ENCODE measurements around the gene TMEM150A.
A peak's percentile ranks its signal among the peaks of the same experiment; 100 is the strongest.
"Not testable (repeated sequence)": the region's sequence is repeated elsewhere in the genome, so short reads cannot be mapped to it uniquely, and the experiment has no call there.

The TMEM150A gene, protein sequence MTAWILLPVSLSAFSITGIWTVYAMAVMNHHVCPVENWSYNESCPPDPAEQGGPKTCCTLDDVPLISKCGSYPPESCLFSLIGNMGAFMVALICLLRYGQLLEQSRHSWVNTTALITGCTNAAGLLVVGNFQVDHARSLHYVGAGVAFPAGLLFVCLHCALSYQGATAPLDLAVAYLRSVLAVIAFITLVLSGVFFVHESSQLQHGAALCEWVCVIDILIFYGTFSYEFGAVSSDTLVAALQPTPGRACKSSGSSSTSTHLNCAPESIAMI

DNA sequence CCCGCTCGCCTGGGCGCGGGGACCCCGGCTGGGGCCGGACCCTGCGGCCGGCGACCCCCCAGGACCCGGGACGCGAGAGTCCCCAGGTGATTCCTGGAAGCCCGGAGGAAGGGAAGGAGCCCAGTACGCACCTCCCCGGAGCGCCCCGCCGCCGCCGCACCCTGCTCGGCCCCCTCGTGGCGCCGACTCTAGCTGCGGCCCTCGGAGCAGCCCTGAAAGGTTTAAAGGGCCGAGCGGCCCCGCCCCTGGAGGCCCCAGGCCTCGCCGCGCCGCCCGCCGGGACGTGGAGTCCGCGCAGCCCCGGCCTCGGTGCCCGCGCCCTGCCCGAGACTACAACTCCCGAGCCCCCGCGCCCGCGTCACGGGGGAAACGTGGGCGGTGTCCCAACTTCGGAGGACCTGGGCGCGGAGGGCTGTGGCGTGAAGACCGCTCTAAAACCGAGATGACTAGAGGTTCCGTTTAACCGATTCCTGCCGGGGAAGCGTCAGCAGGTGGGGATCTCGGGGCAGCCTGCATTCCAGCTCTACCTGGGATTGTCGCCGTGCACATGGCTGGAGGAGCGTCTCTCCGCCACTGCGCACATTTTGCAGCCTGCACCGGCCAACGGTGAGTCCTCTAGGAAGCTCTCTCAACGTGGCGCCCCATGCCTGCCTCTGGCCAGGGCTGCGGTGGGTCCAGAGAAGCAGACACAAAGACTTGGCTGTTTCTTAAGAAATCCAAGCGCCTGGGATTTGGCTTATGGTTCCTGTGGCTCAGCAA is at the start of gene TMEM150A:
TMEM150A (minus strand) TSS at position 223 of the 759 bp plus-strand sequence. CDS start 750 bp downstream, outside the sequence.
- peak; percentile 89 to 90 for DNase-seq

DNA sequence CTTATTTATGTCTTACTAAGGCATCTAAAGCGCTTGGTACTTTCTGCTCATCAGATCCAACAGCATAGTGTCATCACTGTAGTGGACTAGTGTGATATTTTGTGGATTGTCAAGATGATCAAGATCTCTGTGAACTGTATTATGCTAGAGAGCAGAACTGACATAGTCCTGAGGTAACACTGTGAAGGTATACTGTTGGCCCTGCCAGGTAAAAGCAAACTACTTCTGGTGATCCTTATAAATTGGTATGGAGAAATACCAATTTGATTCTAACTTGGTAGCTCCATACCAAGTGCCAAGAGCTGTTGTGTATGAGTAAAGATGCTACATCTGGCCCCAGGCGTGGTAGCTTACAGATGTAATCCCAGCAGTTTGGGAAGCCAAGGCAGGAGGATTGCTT is 49.6 kb upstream of the TMEM150A start:
- DNase-seq, result no peak

DNA sequence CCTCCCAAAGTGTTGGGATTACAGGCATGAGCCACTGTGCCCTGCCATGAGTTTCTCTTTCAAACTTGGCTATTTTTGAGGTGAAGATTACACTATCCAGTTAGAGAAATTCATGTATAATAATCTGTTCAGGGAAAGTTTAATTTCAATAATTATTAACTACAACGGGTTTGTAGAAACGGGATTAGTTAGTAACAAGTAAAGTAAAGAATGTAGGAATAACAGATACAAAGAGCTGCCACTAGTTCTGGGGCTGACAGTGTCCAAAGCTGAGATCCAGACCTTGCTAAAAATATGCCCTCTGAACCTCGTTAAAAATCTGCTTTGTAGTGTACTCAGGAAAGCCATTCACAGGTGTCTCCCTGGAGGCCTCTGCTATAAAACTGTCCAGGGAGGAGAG is 48.6 kb upstream of the TMEM150A start:
- DNase-seq, result no peak

DNA sequence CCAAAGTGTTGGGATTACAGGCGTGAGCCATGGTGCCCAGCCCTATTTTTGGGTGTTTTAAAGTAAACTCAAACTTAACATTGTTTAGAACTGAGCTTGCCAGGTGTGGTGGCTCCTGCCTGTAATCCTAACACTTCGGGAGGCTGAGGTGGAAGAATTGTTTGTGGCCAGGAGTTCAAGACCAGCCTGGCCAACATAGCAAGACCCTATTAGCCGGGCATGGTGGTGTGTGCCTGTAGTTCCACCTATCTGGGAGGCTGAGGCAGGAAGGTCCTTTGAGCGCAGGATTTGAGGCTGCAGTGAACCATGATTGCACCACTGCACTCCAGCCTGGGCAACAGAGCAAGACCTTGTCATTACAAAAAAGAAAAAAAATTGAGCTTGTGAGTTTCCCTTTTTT is 48.0 kb upstream of the TMEM150A start:
- no peak for DNase-seq

DNA sequence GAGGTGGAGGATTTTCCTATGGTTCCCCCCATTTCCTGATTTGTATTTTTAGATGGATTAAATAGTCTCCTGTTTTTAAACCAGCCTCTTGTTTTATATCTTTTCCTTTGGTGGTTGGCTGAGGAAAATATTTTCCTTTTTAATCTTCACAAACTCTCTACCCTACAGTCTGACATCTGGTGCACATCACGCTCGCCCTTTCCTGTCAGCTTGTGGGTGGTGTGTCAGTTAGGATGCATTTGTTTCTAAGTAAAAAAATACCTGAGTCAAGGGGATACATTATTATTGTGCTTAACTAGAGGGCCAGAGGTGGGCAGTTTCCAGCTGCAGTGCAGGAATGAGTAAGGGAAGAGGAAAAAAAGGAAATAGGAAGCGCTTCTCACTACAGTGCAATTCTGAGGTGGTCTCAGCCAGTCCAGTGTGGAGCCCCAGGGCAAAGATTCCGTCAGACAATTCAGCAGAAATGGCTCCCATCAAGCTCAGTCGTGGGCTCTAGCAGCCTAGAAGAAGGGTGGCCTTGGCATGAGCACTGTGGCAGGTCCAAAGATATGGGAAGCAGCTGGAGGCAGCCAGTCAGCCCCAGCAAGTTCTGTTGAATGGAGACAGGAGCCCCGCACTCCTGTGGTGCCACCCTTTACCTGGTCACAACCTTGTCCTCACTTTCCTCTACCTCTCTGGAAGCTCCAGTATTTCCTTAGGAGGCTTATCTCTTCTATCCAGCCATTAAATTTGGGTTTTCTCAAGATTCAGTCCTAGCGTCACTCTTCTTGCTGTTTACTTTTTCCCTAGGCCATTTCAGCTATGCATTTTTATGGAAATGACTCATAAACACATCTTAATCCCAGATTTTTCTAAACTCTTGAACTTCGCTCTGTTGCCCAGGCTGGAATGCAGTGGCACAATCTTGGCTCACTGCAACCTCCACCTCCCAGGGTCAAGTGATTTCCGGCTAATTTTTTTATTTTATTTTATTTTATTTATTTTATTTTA is 47.0 kb upstream of the TMEM150A start:
- DNase-seq, result no peak

DNA sequence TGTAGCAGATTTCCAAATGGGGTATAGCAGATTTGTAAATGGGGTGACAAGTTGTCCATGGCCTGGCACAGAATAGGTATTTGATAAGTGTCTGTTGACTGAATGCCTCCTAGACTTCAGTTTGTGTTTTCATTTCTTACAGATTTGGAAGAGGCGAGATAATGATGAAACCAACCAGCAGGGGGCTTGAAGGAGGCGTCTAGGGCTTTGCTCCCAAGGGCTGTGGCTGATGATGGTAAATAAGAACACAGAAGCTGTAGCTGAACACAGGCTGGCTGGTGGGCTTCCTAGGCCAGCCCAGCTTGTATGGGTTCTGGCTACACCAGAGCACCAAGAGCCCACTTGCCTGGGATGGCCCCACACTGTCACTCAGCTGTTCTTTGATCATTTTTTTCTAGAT is 46.1 kb upstream of the TMEM150A start:
- peak in 1 of 2 donors; percentile 19 for DNase-seq

DNA sequence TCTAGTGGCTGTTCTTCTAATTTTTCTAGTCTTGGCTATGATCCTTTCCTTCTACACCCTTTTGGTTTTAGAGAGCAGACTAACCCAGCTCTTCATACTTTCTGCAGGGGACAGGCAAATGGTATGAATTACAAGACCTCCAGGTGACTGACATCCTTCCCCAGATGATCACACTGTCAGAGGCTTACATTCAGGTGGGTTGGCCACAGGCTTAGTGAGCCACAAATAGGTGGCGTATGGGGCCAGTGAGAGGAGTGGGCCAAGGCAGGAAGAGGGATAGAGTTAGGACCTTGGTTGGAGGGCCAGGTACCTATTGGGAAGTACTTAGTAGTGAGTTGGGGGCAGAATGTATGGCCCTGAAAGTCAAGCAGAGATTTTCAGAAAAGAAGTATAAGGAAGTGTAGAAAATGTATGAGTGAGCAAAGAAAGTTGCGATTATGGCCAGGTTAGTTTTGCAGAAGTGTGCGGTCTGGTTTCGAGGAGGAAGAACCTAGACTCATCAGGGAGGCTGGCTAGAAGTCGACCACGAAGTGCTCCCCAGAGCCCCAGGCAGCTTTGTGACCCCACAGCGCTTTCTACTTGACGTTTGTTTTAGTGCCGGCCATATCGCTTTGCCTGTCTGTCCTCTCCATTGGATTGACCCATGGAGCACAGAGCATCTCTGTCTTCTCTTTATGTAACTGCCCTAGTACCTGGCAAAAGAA is 45.5 kb upstream of the TMEM150A start:
- DNase-seq, result peak in 1 of 2 donors; percentile 35

DNA sequence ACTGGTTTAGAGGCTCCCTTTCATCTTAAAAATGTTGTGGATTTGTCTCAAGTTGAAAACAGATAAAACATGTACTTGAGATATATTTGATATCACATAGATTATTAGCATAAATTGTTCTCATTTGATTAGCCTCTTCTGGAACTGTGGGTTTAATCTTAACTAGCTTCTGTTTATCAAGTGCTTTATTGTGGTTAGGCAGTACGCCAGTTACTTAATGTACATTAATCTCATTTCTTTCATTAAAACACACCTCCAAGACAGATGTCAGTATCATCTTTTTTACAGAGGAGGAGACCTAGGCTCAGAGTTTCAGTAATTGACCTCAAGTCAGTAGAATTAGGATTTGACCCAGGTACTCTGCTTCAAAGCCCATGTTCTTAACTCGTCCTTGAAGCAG is 43.7 kb upstream of the TMEM150A start:
- no peak for DNase-seq

DNA sequence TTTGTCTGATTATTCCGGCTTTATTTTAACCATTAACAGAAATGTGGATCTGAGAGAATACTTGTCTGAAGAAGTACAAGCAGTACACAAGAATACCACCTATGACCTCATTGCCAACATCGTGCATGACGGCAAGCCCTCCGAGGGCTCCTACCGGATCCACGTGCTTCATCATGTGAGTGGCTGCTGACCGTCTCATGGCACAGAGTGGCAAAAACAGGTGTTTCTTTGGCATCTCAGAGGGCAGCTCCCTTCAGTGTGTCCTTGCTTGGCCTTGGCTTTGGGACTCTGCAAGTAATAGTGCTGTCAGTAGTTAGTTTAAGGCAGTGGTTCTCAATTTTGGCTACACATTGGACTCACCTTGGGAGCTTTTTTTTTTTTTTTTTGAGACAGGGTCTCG is 42.4 kb upstream of the TMEM150A start:
- DNase-seq, result no peak

DNA sequence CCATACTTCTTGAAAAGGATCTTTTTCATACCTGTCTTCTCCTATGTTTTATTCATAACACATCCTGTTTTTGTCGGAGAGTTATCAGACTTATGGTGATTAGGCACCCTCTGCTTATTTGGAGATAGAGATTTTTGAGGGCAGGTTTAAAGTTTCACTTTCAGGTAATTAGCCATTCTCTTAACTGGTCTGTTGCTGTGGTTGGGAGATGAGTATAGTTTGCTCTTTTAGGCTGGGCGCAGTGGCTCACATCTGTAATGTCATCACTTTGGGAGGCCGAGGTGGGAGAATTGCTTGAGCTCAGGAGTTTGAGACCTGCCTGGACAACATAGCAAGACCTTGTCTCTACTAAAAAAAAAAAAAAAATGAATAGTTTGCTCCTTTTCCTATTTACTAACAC is 40.2 kb upstream of the TMEM150A start:
- peak in 1 of 2 donors; percentile 23 for DNase-seq

DNA sequence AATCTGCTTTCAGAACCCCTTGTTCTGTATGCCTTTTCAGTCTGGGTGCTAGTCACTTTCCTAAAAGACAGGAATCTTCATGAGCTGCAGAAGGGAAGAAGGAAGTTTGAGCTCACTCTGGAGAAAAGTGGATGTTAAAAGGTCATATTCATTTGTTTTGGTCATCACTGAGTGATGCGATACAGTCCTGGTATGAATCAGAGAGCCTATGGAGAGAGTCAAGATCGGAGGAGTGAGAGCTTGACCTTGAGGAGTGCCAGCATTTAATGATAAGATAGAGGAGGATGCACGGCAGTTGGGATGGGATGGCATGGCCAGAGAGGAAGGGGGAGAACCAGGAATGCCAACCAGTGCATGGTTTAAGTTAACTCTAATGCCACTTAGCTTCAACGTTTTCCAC is 33.1 kb upstream of the TMEM150A start:
- DNase-seq, result no peak

DNA sequence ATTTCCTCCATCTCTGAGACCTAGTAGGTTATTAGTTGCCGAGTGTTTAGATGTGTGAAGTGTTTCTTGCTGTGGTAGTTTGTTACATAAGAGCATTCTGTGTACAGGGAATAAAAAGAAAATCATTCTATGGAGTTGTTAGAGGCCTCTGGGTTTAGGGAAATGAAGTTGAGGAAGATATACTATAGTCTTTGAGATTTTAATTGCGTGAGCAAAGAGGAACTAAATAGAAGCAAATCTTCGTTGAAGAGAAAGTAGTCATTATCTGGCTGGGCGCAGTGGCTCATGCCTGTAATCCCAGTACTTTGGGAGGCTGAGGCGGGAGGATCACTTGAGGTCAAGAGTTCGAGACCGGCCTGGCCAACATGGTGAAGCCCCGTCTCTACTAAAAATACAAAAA is 32.5 kb upstream of the TMEM150A start:
- DNase-seq, result no peak

DNA sequence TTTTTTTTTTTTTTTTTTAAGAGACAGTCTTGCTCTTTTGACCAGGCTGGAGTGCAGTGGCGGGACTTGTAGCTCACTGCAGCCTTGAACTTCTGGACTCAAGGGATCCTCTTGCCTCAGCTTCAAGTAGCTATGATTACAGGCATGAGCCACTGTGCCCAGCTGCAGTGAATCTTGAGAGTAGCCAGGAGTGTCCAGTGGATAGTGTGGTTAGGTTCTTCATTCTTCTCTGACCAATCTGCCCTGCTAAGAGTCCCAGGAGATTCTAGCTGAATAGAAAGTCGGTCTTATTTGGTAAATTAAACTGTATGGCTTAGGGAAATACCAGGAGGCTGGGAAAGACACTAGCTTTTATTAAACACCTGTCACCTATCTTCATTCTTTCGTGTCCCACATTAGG is 28.8 kb upstream of the TMEM150A start:
- no peak for DNase-seq

DNA sequence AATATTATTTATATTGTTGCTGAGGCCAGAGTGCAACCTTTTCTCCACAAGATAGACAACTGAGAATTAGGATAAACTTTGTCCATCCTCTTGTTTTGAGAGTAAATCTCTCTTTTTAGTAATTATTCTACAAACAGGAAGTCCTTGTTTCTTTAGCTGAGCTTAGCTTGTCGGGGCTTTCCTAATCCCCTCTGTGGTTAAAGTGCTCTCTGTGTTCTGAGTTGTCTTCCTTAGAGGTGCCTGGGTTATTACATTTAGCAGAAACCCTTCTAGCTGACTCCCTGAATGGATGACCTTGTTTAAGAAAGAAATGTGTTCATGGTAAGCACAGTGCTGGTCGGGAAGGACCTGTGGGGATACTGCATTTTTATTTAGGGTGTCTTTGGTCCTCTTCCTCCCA is 26.2 kb upstream of the TMEM150A start:
- no peak for DNase-seq

DNA sequence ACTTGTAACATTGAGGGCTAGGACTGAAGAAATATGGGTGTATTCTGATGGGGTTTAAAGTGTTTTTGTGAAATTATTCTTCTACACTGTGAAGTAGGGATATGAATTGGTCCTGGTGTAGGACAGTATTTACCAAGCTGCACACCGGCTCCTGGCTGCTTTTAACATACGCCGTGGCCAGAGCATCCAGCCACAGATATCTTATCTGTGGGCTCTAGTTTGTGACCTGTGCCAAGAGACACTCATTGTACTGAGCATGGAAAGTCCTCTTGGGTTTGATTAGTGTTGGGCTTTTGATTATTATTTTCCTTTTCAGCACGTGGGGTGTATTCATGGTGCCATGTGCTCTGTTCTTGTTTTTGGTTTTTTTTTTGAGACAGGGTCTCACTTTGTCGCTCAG is 21.5 kb upstream of the TMEM150A start:
- no peak for DNase-seq

DNA sequence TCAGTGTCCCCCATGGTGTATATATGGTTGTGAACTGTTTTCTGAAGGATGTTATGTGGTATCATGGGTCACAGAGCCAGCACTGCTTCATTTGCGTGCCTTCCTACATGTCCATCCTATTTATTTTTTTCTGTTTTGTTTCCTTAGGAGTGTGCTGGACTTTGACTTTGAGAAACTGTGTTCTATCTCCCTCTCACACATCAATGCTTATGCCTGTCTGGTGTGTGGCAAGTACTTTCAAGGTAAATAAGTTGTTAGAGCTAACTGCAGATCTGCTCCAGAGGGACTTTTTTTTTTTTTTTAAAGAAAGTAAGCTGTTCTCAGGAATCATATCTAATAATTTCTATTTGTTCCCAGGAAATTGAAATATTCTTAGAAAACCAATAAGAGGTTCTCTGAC is 18.8 kb upstream of the TMEM150A start:
- no peak for DNase-seq

DNA sequence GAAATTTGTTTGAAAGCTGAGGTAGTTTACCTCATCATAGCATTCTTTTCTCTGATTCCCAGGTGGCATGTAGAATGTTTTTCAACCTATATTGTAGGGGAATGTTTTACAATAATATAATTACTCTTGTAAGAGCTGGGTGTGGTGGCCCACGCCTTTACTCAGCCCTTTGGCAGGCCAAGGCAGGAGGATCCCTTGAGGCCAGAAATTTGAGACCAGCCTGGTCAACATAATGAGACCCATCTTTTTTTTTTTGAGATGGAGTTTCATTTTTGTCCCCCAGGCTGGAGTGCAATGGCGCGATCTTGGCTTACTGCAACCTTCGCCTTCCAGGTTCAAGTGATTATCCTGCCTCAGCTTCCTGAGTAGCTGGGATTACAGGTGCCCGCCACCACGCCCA is 17.1 kb upstream of the TMEM150A start:
- DNase-seq, result no peak

DNA sequence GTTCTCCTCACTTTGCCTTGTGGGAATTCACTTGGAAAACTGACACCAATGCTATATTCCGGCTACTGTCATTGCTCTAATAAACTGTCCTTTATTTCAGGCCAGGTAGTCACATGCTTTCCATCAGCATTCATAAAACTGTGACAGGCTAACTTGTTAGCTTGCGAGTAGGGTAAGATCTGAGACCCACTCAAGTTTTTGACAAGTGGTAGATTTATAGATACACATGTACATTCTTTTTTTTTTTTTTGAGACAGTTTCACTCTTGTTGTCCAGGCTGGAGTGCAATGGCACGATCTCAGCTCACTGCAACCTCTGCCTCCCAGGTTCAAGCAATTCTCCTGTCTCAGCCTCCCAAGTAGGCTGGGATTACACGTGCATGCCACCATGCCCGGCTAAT is 15.2 kb upstream of the TMEM150A start:
- not testable (repeated sequence) for DNase-seq

DNA sequence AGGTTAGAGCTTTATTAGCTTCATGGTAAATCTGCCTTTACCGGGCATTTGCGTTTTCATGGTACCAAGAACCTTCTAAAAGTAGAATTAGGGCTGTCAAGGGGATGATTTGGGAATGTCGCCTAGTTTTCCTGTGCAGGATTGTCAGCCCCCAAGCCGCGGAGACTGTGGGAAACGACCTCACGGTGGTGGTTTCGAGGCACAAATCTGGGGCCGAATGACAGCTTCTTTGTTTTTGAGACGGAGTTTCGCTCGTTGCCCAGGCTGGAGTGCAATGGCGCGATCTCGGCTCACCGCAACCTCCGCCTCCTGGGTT is 12.9 kb upstream of the TMEM150A start:
- DNase-seq, result no peak

DNA sequence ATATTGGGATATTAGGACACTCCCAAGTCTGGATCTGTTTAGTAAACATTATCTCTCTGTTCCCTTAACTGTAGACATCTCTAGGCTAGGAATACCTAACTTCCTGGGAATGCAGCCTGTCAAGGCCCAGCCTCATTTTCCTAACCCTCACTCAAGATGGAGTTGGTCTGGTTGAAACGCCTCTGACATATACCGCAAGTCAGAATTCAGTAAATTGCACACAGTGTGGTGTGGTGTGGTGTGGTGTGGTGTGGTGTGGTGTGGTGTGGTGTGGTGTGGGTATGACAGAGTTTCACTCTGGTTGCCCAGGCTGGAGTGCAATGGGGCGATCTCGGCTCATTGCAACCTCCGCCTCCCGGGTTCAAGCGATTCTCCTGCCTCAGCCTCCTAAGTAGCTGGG is 12.3 kb upstream of the TMEM150A start:
- not testable (repeated sequence) for DNase-seq

DNA sequence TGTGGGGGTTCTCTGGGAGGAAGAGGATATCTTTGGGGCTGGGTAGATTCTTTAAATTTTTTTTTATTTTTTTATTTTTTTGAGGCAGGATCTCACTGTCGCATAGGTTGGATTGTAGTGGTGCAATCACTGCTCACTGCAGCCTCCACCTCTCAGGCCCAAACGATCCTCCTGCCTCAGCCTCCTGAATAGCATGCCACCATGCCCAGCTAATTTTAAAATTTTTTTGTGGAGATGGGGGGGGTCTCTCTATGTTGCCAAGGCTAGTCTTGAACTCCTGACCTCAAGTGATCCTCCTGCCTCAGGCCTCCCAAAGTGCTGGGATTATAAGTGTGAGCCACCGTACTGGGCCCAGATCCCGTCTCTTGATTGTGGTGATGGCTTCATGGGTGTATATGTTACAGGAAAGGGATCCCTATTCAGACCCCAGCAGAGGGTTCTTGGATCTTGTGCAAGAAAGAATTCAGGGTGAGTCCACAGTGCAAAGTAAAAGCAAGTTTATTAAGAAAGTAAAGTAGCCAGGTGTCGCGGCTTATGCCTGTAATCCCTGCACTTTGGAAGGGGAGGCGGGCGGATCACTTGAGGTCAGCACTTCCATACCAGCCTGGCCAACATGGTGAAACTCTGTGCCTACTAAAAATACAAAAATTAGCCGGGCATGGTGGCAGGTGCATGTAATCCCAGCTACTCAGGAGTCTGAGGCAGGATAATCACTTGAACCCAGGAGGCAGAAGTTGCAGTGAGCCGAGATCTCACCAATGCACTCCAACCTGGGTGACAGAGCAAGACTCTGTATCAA is 11.4 kb upstream of the TMEM150A start:
- DNase-seq, result no peak

All from CD4-positive, alpha-beta T cell treated with Interleukin-4 for 1 hour (primary cell).